HL-60/S4 (cell line): ENCODE data around the gene MRPL58.
"Not testable (repeated sequence)": the region's sequence is repeated elsewhere in the genome, so short reads cannot be mapped to it uniquely, and the experiment has no call there.

Experiments used
- in situ Hi-C: fragments of 300-500 bp; cut with MboI; formaldehyde crosslinking; loops from 2 replicates; pipeline ENCODE4 v1.14.3; 2022; ENCODE audit warnings: low sequenced_read_pairs

Gene MRPL58

GRCh38 chr17:75045946-75046406 is 33.5 kb downstream of the MRPL58 start:
- in situ Hi-C loops: not testable (repeated sequence)

GRCh38 chr17:75046407-75047289 is 34.2 kb downstream of the MRPL58 start, which contains the start of the genes ATP5PD and KCTD2:
TSS of gene ATP5PD (minus strand) at chr17:75046969. CDS start at chr17:75042650, 4,319 bp downstream.
TSS of gene KCTD2 (plus strand) at chr17:75047225. CDS start at chr17:75047251, 26 bp downstream.
- in situ Hi-C loops: no loop called here

GRCh38 chr17:75047398-75048098 is 35.1 kb downstream of the MRPL58 start:
- in situ Hi-C loops: no loop called here

GRCh38 chr17:75048249-75048878 is 35.9 kb downstream of the MRPL58 start:
- in situ Hi-C loops: no loop called here

GRCh38 chr17:75049057-75049456 is 36.6 kb downstream of the MRPL58 start:
- in situ Hi-C loops: no loop called here

GRCh38 chr17:75049706-75050105 is 37.2 kb downstream of the MRPL58 start:
- in situ Hi-C loops: no loop called here

GRCh38 chr17:75051941-75052340 is 39.5 kb downstream of the MRPL58 start:
- in situ Hi-C loops: no loop called here

GRCh38 chr17:75059369-75060345 is 47.2 kb downstream of the MRPL58 start:
- in situ Hi-C loops: no loop called here

- in situ Hi-C loops: no loop called here
Observed at GRCh38 chr17:75060434-75061054, 48.1 kb downstream of the MRPL58 start.

- in situ Hi-C loops: no loop called here
Observed at GRCh38 chr17:75061055-75061438, 48.6 kb downstream of the MRPL58 start.

- in situ Hi-C loops: no loop called here
Observed at GRCh38 chr17:75061618-75062017, 49.1 kb downstream of the MRPL58 start.

- in situ Hi-C loops: no loop called here
Observed at GRCh38 chr17:75063201-75063600, 50.7 kb downstream of the MRPL58 start.

- in situ Hi-C loops: no loop called here
Observed at GRCh38 chr17:75063626-75064025, 51.2 kb downstream of the MRPL58 start.

GRCh38 chr17:75064040-75064439 is 51.6 kb downstream of the MRPL58 start:
- in situ Hi-C loops: no loop called here

GRCh38 chr17:75064460-75064859 is 52.0 kb downstream of the MRPL58 start:
- in situ Hi-C loops: no loop called here

GRCh38 chr17:75064867-75065561 is 52.5 kb downstream of the MRPL58 start:
- in situ Hi-C loops: loop anchor here (5.0 kb wide), 1 partner anchor 37 kb away; no protein-coding TSS in a partner anchor

- in situ Hi-C loops: loop anchor here (5.0 kb wide), 1 partner anchor 37 kb away; no protein-coding TSS in a partner anchor
Observed at GRCh38 chr17:75065562-75066151, 53.2 kb downstream of the MRPL58 start.

GRCh38 chr17:75067856-75068255 is 55.4 kb downstream of the MRPL58 start:
- in situ Hi-C loops: loop anchor here (5.0 kb wide), 1 partner anchor 34 kb away; no protein-coding TSS in a partner anchor
